ENCODE data around the gene PER2. TPM values are rescaled to one million over a fixed set of nuclear protein-coding genes. Genes with fewer than 3 reads are reported as not detected.

Gene PER2
- total RNA-seq, 4 donors from 2014 or later: 24.3 to 105 (median 85.9) TPM

- Histone ChIP-seq H3K4me3 (no peak overlapping the region), H3K36me3 (peaks cover 68% of the 10 kb centered on the region), H3K4me1 (peaks cover 21% of the 10 kb centered on the region), H3K27me3 (no peaks in the 10 kb centered on the region), H3K9me3 (no peaks in the 10 kb centered on the region), H3K27ac (no peak overlapping the region)
- no peak for TF ChIP-seq POLR2A (IDR thresholded peaks at IDR 0.05)
- TF ChIP-seq POLR2AphosphoS5 (IDR thresholded peaks at IDR 0.05): no peak
- no peak for TF ChIP-seq EP300 (IDR thresholded peaks at IDR 0.05)
- TF ChIP-seq, protein P1, sequence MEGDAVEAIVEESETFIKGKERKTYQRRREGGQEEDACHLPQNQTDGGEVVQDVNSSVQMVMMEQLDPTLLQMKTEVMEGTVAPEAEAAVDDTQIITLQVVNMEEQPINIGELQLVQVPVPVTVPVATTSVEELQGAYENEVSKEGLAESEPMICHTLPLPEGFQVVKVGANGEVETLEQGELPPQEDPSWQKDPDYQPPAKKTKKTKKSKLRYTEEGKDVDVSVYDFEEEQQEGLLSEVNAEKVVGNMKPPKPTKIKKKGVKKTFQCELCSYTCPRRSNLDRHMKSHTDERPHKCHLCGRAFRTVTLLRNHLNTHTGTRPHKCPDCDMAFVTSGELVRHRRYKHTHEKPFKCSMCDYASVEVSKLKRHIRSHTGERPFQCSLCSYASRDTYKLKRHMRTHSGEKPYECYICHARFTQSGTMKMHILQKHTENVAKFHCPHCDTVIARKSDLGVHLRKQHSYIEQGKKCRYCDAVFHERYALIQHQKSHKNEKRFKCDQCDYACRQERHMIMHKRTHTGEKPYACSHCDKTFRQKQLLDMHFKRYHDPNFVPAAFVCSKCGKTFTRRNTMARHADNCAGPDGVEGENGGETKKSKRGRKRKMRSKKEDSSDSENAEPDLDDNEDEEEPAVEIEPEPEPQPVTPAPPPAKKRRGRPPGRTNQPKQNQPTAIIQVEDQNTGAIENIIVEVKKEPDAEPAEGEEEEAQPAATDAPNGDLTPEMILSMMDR (IDR thresholded peaks at IDR 0.05): no peak
- no peak for DNase-seq (ENCODE audit: low spot score in 2 of 2)
- 93% methylated on average over 17 of the region's 20 CpGs for WGBS
These were observed 20.3 kb downstream of the PER2 start for GRCh38 chr2:238267884-238268680.

GRCh38 chr2:238267341-238267710, 21.1 kb downstream of the PER2 start:
- Histone ChIP-seq H3K9me3 (no peaks in the 10 kb centered on the region), H3K27me3 (no peaks in the 10 kb centered on the region), H3K27ac (no peak overlapping the region), H3K4me1 (peaks cover 28% of the 10 kb centered on the region), H3K36me3 (peaks cover 67% of the 10 kb centered on the region), H3K4me3 (no peak overlapping the region)
- DNase-seq (ENCODE audit: low spot score in 2 of 2): no peak
- TF ChIP-seq EP300 (IDR thresholded peaks at IDR 0.05) (no peak), POLR2AphosphoS5 (IDR thresholded peaks at IDR 0.05) (no peak), POLR2A (IDR thresholded peaks at IDR 0.05) (no peak)
- TF ChIP-seq, protein P1 (IDR thresholded peaks at IDR 0.05): no peak
- 38% methylated on average over 1 of the region's 1 CpG for WGBS

- TF ChIP-seq, protein P1 (IDR thresholded peaks at IDR 0.05): no peak
- TF ChIP-seq EP300 (IDR thresholded peaks at IDR 0.05) (no peak), POLR2A (IDR thresholded peaks at IDR 0.05) (no peak), POLR2AphosphoS5 (IDR thresholded peaks at IDR 0.05) (no peak)
- H3K27me3 ChIP-seq: no peaks in the 10 kb centered on the region
- H3K27ac ChIP-seq: no peak overlapping the region
- peaks cover 28% of the 10 kb centered on the region for H3K4me1 ChIP-seq
- H3K36me3 ChIP-seq: peaks cover 67% of the 10 kb centered on the region
- no peaks in the 10 kb centered on the region for H3K9me3 ChIP-seq
- 95% methylated on average over 11 of the region's 11 CpGs for WGBS
- no peak for DNase-seq (ENCODE audit: low spot score in 2 of 2)
- H3K4me3 ChIP-seq: no peak overlapping the region
These were observed 22.8 kb downstream of the PER2 start for GRCh38 chr2:238265605-238266004.

DNA sequence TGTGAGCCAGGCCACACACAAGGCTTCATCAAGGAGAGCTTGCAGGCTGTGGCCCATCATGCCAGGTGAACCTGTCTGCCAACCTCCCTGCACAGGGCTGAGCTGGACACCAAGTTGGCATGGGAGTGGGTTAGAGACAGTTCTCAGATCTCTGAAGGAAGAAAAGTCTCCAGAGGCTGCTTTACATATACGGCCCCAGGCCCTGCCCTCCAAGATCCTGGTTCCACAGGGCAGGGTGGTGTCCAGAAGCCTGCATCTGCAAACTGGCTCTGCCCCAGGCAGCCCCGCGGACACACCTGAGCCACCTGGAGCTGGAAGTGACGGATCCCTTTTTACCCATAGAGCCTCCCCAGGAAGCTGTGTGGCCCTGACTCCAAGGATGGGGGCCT, 24.3 kb downstream of the PER2 start:
- H3K27me3 ChIP-seq: no peaks in the 10 kb centered on the region
- H3K36me3 ChIP-seq: peaks cover 70% of the 10 kb centered on the region
- peaks cover 28% of the 10 kb centered on the region for H3K4me1 ChIP-seq
- DNase-seq (ENCODE audit: low spot score in 2 of 2): peak in 1 of 2 donors; percentile 62
- 56% methylated on average over 4 of the region's 4 CpGs for WGBS
- peak overlapping the region; percentile 20 for H3K27ac ChIP-seq
- no peaks in the 10 kb centered on the region for H3K9me3 ChIP-seq
- H3K4me3 ChIP-seq: no peak overlapping the region
- TF ChIP-seq EP300 (IDR thresholded peaks at IDR 0.05) (no peak), POLR2A (IDR thresholded peaks at IDR 0.05) (no peak), POLR2AphosphoS5 (IDR thresholded peaks at IDR 0.05) (no peak)

DNA sequence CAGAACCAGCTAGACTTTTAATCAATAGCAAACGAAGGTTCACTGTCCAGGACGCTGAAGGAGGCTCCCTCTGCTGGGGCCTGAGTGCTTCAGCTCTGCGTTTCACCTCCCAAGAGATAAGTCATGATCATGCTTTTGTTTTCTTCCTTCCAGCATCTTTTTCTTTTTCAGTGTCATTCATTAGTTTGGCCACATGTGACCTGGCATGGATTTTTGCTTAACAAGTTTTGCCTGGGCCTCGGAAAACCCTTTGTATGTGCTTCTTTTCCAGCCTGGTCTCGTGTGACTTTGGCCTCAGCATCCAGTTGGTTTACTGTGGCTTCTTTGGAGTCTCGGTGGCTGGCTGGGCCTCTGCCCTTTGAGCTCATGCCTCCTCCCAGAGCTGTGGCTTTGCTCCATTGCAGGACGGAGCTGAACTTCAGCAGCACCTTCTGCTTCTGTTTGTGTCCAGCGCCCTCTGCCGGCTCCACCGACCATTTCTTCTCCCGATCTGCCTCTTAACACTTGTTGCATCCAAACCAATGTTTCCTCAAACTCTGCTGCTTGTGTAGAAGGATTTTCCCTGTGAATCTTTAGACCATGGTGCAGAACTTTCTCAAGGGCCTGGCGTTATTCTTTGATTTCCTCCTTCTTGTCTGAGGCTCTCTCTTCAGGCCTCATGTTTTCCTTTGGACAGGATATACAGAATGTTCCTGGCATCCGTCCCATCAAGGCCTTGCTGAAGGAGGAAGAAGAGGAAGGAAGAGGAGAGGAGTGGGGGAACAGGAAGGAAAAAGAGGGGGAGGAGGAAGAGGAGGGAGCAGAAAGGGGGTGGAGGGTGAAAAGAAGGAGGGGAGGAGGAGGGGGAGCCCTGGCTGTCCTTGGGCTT, 25.0 kb downstream of the PER2 start:
- Histone ChIP-seq H3K36me3 (peaks cover 71% of the 10 kb centered on the region), H3K27ac (peak overlapping the region; percentile 42), H3K9me3 (no peaks in the 10 kb centered on the region), H3K4me3 (no peak overlapping the region), H3K27me3 (no peaks in the 10 kb centered on the region), H3K4me1 (peaks cover 28% of the 10 kb centered on the region)
- peak; percentile 95 to 97 for DNase-seq (ENCODE audit: low spot score in 2 of 2)
- peak in 1 of 3 donors; percentile 25 for TF ChIP-seq POLR2AphosphoS5 (IDR thresholded peaks at IDR 0.05)
- no peak for TF ChIP-seq POLR2A (IDR thresholded peaks at IDR 0.05)
- TF ChIP-seq, protein P1 (IDR thresholded peaks at IDR 0.05): peak; percentile 69 to 75
- no peak for TF ChIP-seq EP300 (IDR thresholded peaks at IDR 0.05)
- 13% methylated on average over 13 of the region's 13 CpGs for WGBS
